ENCODE data around the gene ZFAND6. TPM values are rescaled to one million over a fixed set of nuclear protein-coding genes. Genes with fewer than 3 reads are reported as not detected.
A peak's percentile ranks its signal among the peaks of the same experiment; 100 is the strongest.
"Not testable (repeated sequence)": the region's sequence is repeated elsewhere in the genome, so short reads cannot be mapped to it uniquely, and the experiment has no call there.

ZFAND6 gene
- total and polyA plus RNA-seq, 4 experiments from 2014 or later, result 58.3 to 139 (median 82.5) TPM

GRCh38 chr15:80095511-80095910, 36.0 kb downstream of the ZFAND6 start:
- intact Hi-C loops (cut with micrococcal nuclease), result no loop called here
- CTCF ChIA-PET (ENCODE audit: partially characterized antibody), result interaction anchor here (1.9 kb wide), 1 partner anchor 14 kb away, joined by 4 read pairs; no protein-coding TSS in a partner anchor
- POLR2A ChIA-PET (ENCODE audit: partially characterized antibody), result no interaction called here

GRCh38 chr15:80095969-80096368, 36.5 kb downstream of the ZFAND6 start:
- Histone ChIP-seq H3K27ac (ENCODE audit: low read depth, low read length) (no peak overlapping the region), H3K36me3 (ENCODE audit: insufficient read depth, low read length) (no peaks in the 10 kb centered on the region), H3K4me1 (ENCODE audit: insufficient read depth, low read length) (no peaks in the 10 kb centered on the region), H3K4me3 (ENCODE audit: low read length in 2 of 2) (no peak overlapping the region), H3K27me3 (ENCODE audit: insufficient read depth, low read length) (no peaks in the 10 kb centered on the region), H3K9me3 (ENCODE audit: control insufficient read depth in 1 of 2, low read length in 2 of 2) (no peaks in the 10 kb centered on the region)
- POLR2A ChIA-PET (ENCODE audit: partially characterized antibody), result no interaction called here
- H3K27me3 Mint-ChIP-seq, result no peaks in the 10 kb centered on the region
- DNase-seq, result no peak
- H3K4me3 Mint-ChIP-seq, result no peak overlapping the region
- H3K27ac Mint-ChIP-seq, result no peak overlapping the region
- CTCF ChIA-PET (ENCODE audit: partially characterized antibody), result no interaction called here
- H3K4me1 Mint-ChIP-seq, result peaks cover 18 to 37% (median 25%) of the 10 kb centered on the region in 4 donors
- intact Hi-C loops (cut with micrococcal nuclease), result no loop called here
- peaks cover 3 to 8% of the 10 kb centered on the region in 2 donors for H3K36me3 Mint-ChIP-seq
- H3K9me3 Mint-ChIP-seq, result no peaks in the 10 kb centered on the region

More at GRCh38 chr15:80095511-80095910, 36.0 kb downstream of the ZFAND6 start:
- Histone ChIP-seq H3K27me3 (ENCODE audit: insufficient read depth, low read length) (no peaks in the 10 kb centered on the region), H3K4me1 (ENCODE audit: insufficient read depth, low read length) (no peaks in the 10 kb centered on the region), H3K27ac (ENCODE audit: low read depth, low read length) (no peak overlapping the region), H3K4me3 (ENCODE audit: low read length in 2 of 2) (no peak overlapping the region), H3K9me3 (ENCODE audit: control insufficient read depth in 1 of 2, low read length in 2 of 2) (no peaks in the 10 kb centered on the region), H3K36me3 (ENCODE audit: insufficient read depth, low read length) (no peaks in the 10 kb centered on the region)
- Mint-ChIP-seq H3K4me1 (peaks cover 20 to 39% (median 27%) of the 10 kb centered on the region in 4 donors), H3K27ac (no peak overlapping the region), H3K9me3 (no peaks in the 10 kb centered on the region), H3K27me3 (no peaks in the 10 kb centered on the region), H3K36me3 (peaks cover 3 to 7% of the 10 kb centered on the region in 2 donors), H3K4me3 (no peak overlapping the region)
- DNase-seq, result no peak

GRCh38 chr15:80098341-80098740, 38.9 kb downstream of the ZFAND6 start:
- CTCF ChIA-PET (ENCODE audit: partially characterized antibody), result no interaction called here

GRCh38 chr15:80099241-80099640, 39.8 kb downstream of the ZFAND6 start:
- no peaks in the 10 kb centered on the region for H3K27me3 ChIP-seq (ENCODE audit: insufficient read depth, low read length)
- ChIA-PET POLR2A (ENCODE audit: partially characterized antibody) (no interaction called here), CTCF (ENCODE audit: partially characterized antibody) (no interaction called here)
- no peak for DNase-seq
- no peak overlapping the region for H3K4me3 Mint-ChIP-seq
- no peak overlapping the region for H3K27ac Mint-ChIP-seq
- intact Hi-C loops (cut with micrococcal nuclease), result no loop called here
- peaks cover 22 to 34% (median 26%) of the 10 kb centered on the region in 4 donors for H3K4me1 Mint-ChIP-seq
- no peak overlapping the region for H3K4me3 ChIP-seq (ENCODE audit: low read length in 2 of 2)
- H3K4me1 ChIP-seq (ENCODE audit: insufficient read depth, low read length), result no peaks in the 10 kb centered on the region
- peaks cover 12 to 15% of the 10 kb centered on the region in 2 donors for H3K36me3 Mint-ChIP-seq
- H3K27me3 Mint-ChIP-seq, result no peaks in the 10 kb centered on the region
- H3K9me3 Mint-ChIP-seq, result no peaks in the 10 kb centered on the region
- no peaks in the 10 kb centered on the region for H3K36me3 ChIP-seq (ENCODE audit: insufficient read depth, low read length)
- no peaks in the 10 kb centered on the region for H3K9me3 ChIP-seq (ENCODE audit: control insufficient read depth in 1 of 2, low read length in 2 of 2)
- no peak overlapping the region for H3K27ac ChIP-seq (ENCODE audit: low read depth, low read length)

More at GRCh38 chr15:80098341-80098740, 38.9 kb downstream of the ZFAND6 start:
- Mint-ChIP-seq H3K27ac (no peak overlapping the region), H3K4me3 (no peak overlapping the region), H3K4me1 (peaks cover 24 to 40% (median 30%) of the 10 kb centered on the region in 4 donors), H3K27me3 (no peaks in the 10 kb centered on the region), H3K36me3 (peaks cover 15% of the 10 kb centered on the region in 2 donors), H3K9me3 (no peaks in the 10 kb centered on the region)
- Histone ChIP-seq H3K36me3 (ENCODE audit: insufficient read depth, low read length) (no peaks in the 10 kb centered on the region), H3K27ac (ENCODE audit: low read depth, low read length) (no peak overlapping the region), H3K9me3 (ENCODE audit: control insufficient read depth in 1 of 2, low read length in 2 of 2) (no peaks in the 10 kb centered on the region), H3K4me1 (ENCODE audit: insufficient read depth, low read length) (no peaks in the 10 kb centered on the region), H3K4me3 (ENCODE audit: low read length in 2 of 2) (no peak overlapping the region), H3K27me3 (ENCODE audit: insufficient read depth, low read length) (no peaks in the 10 kb centered on the region)
- no peak for DNase-seq
- intact Hi-C loops (cut with micrococcal nuclease), result no loop called here
- POLR2A ChIA-PET (ENCODE audit: partially characterized antibody), result no interaction called here

- POLR2A ChIA-PET (ENCODE audit: partially characterized antibody); H3K4me3 Mint-ChIP-seq; CTCF ChIA-PET (ENCODE audit: partially characterized antibody); H3K36me3 ChIP-seq (ENCODE audit: insufficient read depth, low read length); DNase-seq; H3K27ac ChIP-seq (ENCODE audit: low read depth, low read length); H3K27me3 Mint-ChIP-seq; H3K9me3 ChIP-seq (ENCODE audit: control insufficient read depth in 1 of 2, low read length in 2 of 2); H3K4me3 ChIP-seq (ENCODE audit: low read length in 2 of 2); H3K9me3 Mint-ChIP-seq; H3K4me1 ChIP-seq (ENCODE audit: insufficient read depth, low read length); H3K27ac Mint-ChIP-seq; intact Hi-C loops (cut with micrococcal nuclease); H3K27me3 ChIP-seq (ENCODE audit: insufficient read depth, low read length): not testable (repeated sequence)
- H3K36me3 Mint-ChIP-seq, result peaks cover 14 to 15% of the 10 kb centered on the region in 2 donors
- peaks cover 23 to 35% (median 25%) of the 10 kb centered on the region in 4 donors for H3K4me1 Mint-ChIP-seq
These were observed 40.2 kb downstream of the ZFAND6 start for GRCh38 chr15:80099662-80100061.

GRCh38 chr15:80100247-80100646, 40.8 kb downstream of the ZFAND6 start:
- POLR2A ChIA-PET (ENCODE audit: partially characterized antibody), result no interaction called here
- no peak overlapping the region for H3K4me3 ChIP-seq (ENCODE audit: low read length in 2 of 2)
- no peak overlapping the region for H3K27ac Mint-ChIP-seq
- CTCF ChIA-PET (ENCODE audit: partially characterized antibody), result no interaction called here
- H3K27me3 Mint-ChIP-seq, result no peaks in the 10 kb centered on the region
- H3K27ac ChIP-seq (ENCODE audit: low read depth, low read length), result no peak overlapping the region
- no peaks in the 10 kb centered on the region for H3K27me3 ChIP-seq (ENCODE audit: insufficient read depth, low read length)
- intact Hi-C loops (cut with micrococcal nuclease), result no loop called here
- H3K4me1 ChIP-seq (ENCODE audit: insufficient read depth, low read length), result peaks cover 5% of the 10 kb centered on the region
- no peaks in the 10 kb centered on the region for H3K36me3 ChIP-seq (ENCODE audit: insufficient read depth, low read length)
- peaks cover 14 to 15% of the 10 kb centered on the region in 2 donors for H3K36me3 Mint-ChIP-seq
- DNase-seq, result no peak
- no peaks in the 10 kb centered on the region for H3K9me3 Mint-ChIP-seq
- H3K9me3 ChIP-seq (ENCODE audit: control insufficient read depth in 1 of 2, low read length in 2 of 2), result no peaks in the 10 kb centered on the region
- no peak overlapping the region for H3K4me3 Mint-ChIP-seq
- peaks cover 23 to 37% (median 25%) of the 10 kb centered on the region in 4 donors for H3K4me1 Mint-ChIP-seq

- DNase-seq, result no peak
- Mint-ChIP-seq H3K4me1 (peaks cover 32 to 53% (median 33%) of the 10 kb centered on the region in 4 donors), H3K27ac (no peak overlapping the region), H3K4me3 (peak overlapping the region in 1 of 8 donors; percentile 17), H3K9me3 (no peaks in the 10 kb centered on the region), H3K27me3 (no peaks in the 10 kb centered on the region), H3K36me3 (peaks cover 12% of the 10 kb centered on the region in 2 donors)
- POLR2A ChIA-PET (ENCODE audit: partially characterized antibody), result no interaction called here
- Histone ChIP-seq H3K27me3 (ENCODE audit: insufficient read depth, low read length) (no peaks in the 10 kb centered on the region), H3K27ac (ENCODE audit: low read depth, low read length) (no peak overlapping the region), H3K36me3 (ENCODE audit: insufficient read depth, low read length) (no peaks in the 10 kb centered on the region), H3K9me3 (ENCODE audit: control insufficient read depth in 1 of 2, low read length in 2 of 2) (no peaks in the 10 kb centered on the region), H3K4me3 (ENCODE audit: low read length in 2 of 2) (no peak overlapping the region), H3K4me1 (ENCODE audit: insufficient read depth, low read length) (peaks cover 13% of the 10 kb centered on the region)
- CTCF ChIA-PET (ENCODE audit: partially characterized antibody), result interaction anchor here (0.6 kb wide), 1 partner anchor 14 kb away, joined by 4 read pairs; no protein-coding TSS in a partner anchor
- intact Hi-C loops (cut with micrococcal nuclease), result no loop called here
These were observed 45.7 kb downstream of the ZFAND6 start for GRCh38 chr15:80105193-80105592.

Data from CD4-positive, alpha-beta memory T cell (primary cell).